Measurements from ENCODE around the gene ZNF19. TPM values are rescaled to one million over a fixed set of nuclear protein-coding genes. Genes with fewer than 3 reads are reported as not detected.

The ZNF19 gene
- total RNA-seq, 2 donors from 2014 or later = 3.6 to 4.2 TPM

GRCh38 chr16:71493213-71493612 is 4.1 kb upstream of the ZNF19 start:
- no peak for DNase-seq (ENCODE audit: low spot score)
- intact Hi-C loops (cut with DNase I) = no loop called here

GRCh38 chr16:71492786-71493185 is 3.7 kb upstream of the ZNF19 start:
- intact Hi-C loops (cut with DNase I) = no loop called here
- no peak for DNase-seq (ENCODE audit: low spot score)

- intact Hi-C loops (cut with DNase I) = no loop called here
- DNase-seq (ENCODE audit: low spot score) = no peak
Observed at GRCh38 chr16:71491054-71491453, 1.9 kb upstream of the ZNF19 start.

- no peak for DNase-seq (ENCODE audit: low spot score)
- intact Hi-C loops (cut with DNase I) = no loop called here
Observed at GRCh38 chr16:71490361-71490760, 1.2 kb upstream of the ZNF19 start.

- intact Hi-C loops (cut with DNase I) = no loop called here
- DNase-seq (ENCODE audit: low spot score) = peak; percentile 95
Observed at GRCh38 chr16:71484006-71484893, 4.9 kb downstream of the ZNF19 start.

GRCh38 chr16:71482569-71482968 is 6.6 kb downstream of the ZNF19 start:
- DNase-seq (ENCODE audit: low spot score) = no peak
- intact Hi-C loops (cut with DNase I) = no loop called here

- DNase-seq (ENCODE audit: low spot score) = no peak
- intact Hi-C loops (cut with DNase I) = no loop called here
Observed at GRCh38 chr16:71480956-71481355, 8.2 kb downstream of the ZNF19 start.

GRCh38 chr16:71479420-71479819 is 9.7 kb downstream of the ZNF19 start:
- no peak for DNase-seq (ENCODE audit: low spot score)
- intact Hi-C loops (cut with DNase I) = no loop called here

GRCh38 chr16:71476457-71477124 is 12.5 kb downstream of the ZNF19 start:
- intact Hi-C loops (cut with DNase I) = no loop called here
- no peak for DNase-seq (ENCODE audit: low spot score)

GRCh38 chr16:71474864-71475263 is 14.3 kb downstream of the ZNF19 start:
- intact Hi-C loops (cut with DNase I) = no loop called here
- DNase-seq (ENCODE audit: low spot score) = no peak

GRCh38 chr16:71473891-71474290 is 15.2 kb downstream of the ZNF19 start:
- DNase-seq (ENCODE audit: low spot score) = no peak

GRCh38 chr16:71472931-71473330 is 16.2 kb downstream of the ZNF19 start:
- no peak for DNase-seq (ENCODE audit: low spot score)
- intact Hi-C loops (cut with DNase I) = no loop called here

More at GRCh38 chr16:71473891-71474290, 15.2 kb downstream of the ZNF19 start:
- intact Hi-C loops (cut with DNase I) = no loop called here

GRCh38 chr16:71472051-71472450 is 17.1 kb downstream of the ZNF19 start:
- intact Hi-C loops (cut with DNase I) = no loop called here
- DNase-seq (ENCODE audit: low spot score) = no peak

GRCh38 chr16:71467810-71468209 is 21.3 kb downstream of the ZNF19 start:
- intact Hi-C loops (cut with DNase I) = no loop called here
- DNase-seq (ENCODE audit: low spot score) = no peak

GRCh38 chr16:71464231-71464630 is 24.9 kb downstream of the ZNF19 start:
- intact Hi-C loops (cut with DNase I) = no loop called here
- no peak for DNase-seq (ENCODE audit: low spot score)

GRCh38 chr16:71461686-71462648 is 27.2 kb downstream of the ZNF19 start, which contains the start of gene ZNF23:
Gene ZNF23 (minus strand): TSS chr16:71462247. CDS start chr16:71456796, 5,451 bp downstream.
- intact Hi-C loops (cut with DNase I) = no loop called here
- peak; percentile 95 for DNase-seq (ENCODE audit: low spot score)

GRCh38 chr16:71460941-71461340 is 28.2 kb downstream of the ZNF19 start:
- intact Hi-C loops (cut with DNase I) = no loop called here
- DNase-seq (ENCODE audit: low spot score) = no peak

- no peak for DNase-seq (ENCODE audit: low spot score)
Observed at GRCh38 chr16:71460236-71460635, 28.9 kb downstream of the ZNF19 start.

GRCh38 chr16:71459510-71459909 is 29.6 kb downstream of the ZNF19 start:
- intact Hi-C loops (cut with DNase I) = no loop called here
- DNase-seq (ENCODE audit: low spot score) = no peak

More at GRCh38 chr16:71460236-71460635, 28.9 kb downstream of the ZNF19 start:
- intact Hi-C loops (cut with DNase I) = no loop called here
